Bronchial epithelial cell (primary cell): ENCODE results near the gene ZCCHC4. TPM values are rescaled to one million over a fixed set of nuclear protein-coding genes. Genes with fewer than 3 reads are reported as not detected.

Source experiments
- DNase-seq: peaks from one replicate; pipeline ENCODE4 v3.0.0-alpha.2; 2010; ENCODE audit warnings: low read depth
- FAIRE-seq: peaks from 2 replicates; lab custom pipeline; 2011; peaks lifted over from hg19 to GRCh38; lab: Jason Lieb, UNC
- H3K27me3 ChIP-seq: 2 replicates; pipeline ENCODE4 v1.5.1; 2011; ENCODE audit warnings: low read length; ENCODE audit not compliant: control insufficient read depth, insufficient read depth
- H3K36me3 ChIP-seq: 2 replicates; pipeline ENCODE4 v1.5.1; 2011; ENCODE audit warnings: low read length; ENCODE audit not compliant: control insufficient read depth, insufficient read depth
- H3K4me3 ChIP-seq: 2 replicates; pipeline ENCODE4 v1.5.1; 2011; ENCODE audit warnings: mild to moderate bottlenecking, low read depth, low read length, control low read depth
- CTCF ChIP-seq: IDR thresholded peaks from 2 replicates; pipeline ENCODE4 v1.5.1; 2011; ENCODE audit warnings: mild to moderate bottlenecking, moderate library complexity, low read length, control low read depth, inconsistent platforms; ENCODE audit not compliant: insufficient read depth, severe bottlenecking
- total RNA-seq: library from RNA; depleted of rRNA; stranded (reverse); fragments of >200 nt; gene quantifications from 2 replicates; pipeline ENCODE4 v1.2.1, GENCODE V29; 2014

Gene ZCCHC4
- total RNA-seq, 1 donor from 2014 or later, result 12.4 TPM

- no peak overlapping the region for H3K4me3 ChIP-seq
Observed at GRCh38 chr4:25346913-25347312, 34.3 kb downstream of the ZCCHC4 start.

GRCh38 chr4:25347473-25347872 lies 34.9 kb downstream of the ZCCHC4 start:
- DNase-seq, result no peak
- TF ChIP-seq CTCF, result no peak
- Histone ChIP-seq H3K4me3 (no peak overlapping the region), H3K27me3 (no peaks in the 10 kb centered on the region), H3K36me3 (no peaks in the 10 kb centered on the region)
- no peak for FAIRE-seq

More at GRCh38 chr4:25346913-25347312, 34.3 kb downstream of the ZCCHC4 start:
- Histone ChIP-seq H3K27me3 (no peaks in the 10 kb centered on the region), H3K36me3 (no peaks in the 10 kb centered on the region)
- TF ChIP-seq CTCF, result no peak
- FAIRE-seq (no peak), DNase-seq (no peak)

GRCh38 chr4:25347971-25348370 lies 35.4 kb downstream of the ZCCHC4 start:
- no peak for DNase-seq
- no peaks in the 10 kb centered on the region for H3K27me3 ChIP-seq
- no peak for TF ChIP-seq CTCF
- no peak overlapping the region for H3K4me3 ChIP-seq
- FAIRE-seq, result no peak
- H3K36me3 ChIP-seq, result no peaks in the 10 kb centered on the region

GRCh38 chr4:25350561-25350960 lies 38.0 kb downstream of the ZCCHC4 start:
- DNase-seq, result no peak
- Histone ChIP-seq H3K36me3 (no peaks in the 10 kb centered on the region), H3K4me3 (no peak overlapping the region), H3K27me3 (no peaks in the 10 kb centered on the region)
- no peak for TF ChIP-seq CTCF
- no peak for FAIRE-seq

- H3K27me3 ChIP-seq, result no peaks in the 10 kb centered on the region
- FAIRE-seq (no peak), DNase-seq (peak; percentile 39)
- TF ChIP-seq CTCF, result no peak
- H3K4me3 ChIP-seq, result no peak overlapping the region
- no peaks in the 10 kb centered on the region for H3K36me3 ChIP-seq
Observed at GRCh38 chr4:25351777-25352416, 39.3 kb downstream of the ZCCHC4 start.

GRCh38 chr4:25356068-25356467 lies 43.5 kb downstream of the ZCCHC4 start:
- DNase-seq, result no peak
- H3K4me3 ChIP-seq, result no peak overlapping the region
- no peaks in the 10 kb centered on the region for H3K36me3 ChIP-seq
- no peak for FAIRE-seq
- no peak for TF ChIP-seq CTCF
- H3K27me3 ChIP-seq, result no peaks in the 10 kb centered on the region
